Measurements from ENCODE around the gene LSM2.

DNA sequence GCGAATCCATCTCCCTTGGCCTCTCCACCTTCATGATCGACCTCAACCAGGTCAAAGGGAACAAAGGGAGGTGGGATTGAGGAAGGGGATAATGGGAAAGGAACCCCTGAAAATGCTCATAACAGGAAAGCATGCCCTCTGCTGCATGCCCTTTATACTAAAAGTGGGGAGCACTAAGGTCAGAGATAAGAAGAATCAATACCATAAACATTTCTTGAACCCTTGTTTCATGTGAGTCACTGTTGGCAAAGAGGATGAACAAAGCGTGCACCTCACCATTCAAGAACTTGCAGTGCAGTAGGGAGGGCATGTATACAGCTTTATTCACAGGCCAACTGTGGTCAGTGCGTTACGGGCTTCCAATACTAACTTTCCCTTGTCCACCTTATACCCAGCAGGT lies 46.0 kb downstream of the LSM2 start:
- TF ChIP-seq CTCF (IDR thresholded peaks at IDR 0.05) = peak in 2 of 6 experiments; percentile 22 to 30
- TF ChIP-seq POLR2A (IDR thresholded peaks at IDR 0.05) = no peak
